Measurements from ENCODE around the gene SELPLG.
"Not testable (repeated sequence)": the region's sequence is repeated elsewhere in the genome, so short reads cannot be mapped to it uniquely, and the experiment has no call there.

The SELPLG gene

GRCh38 chr12:108602976-108603704, 30.6 kb downstream of the SELPLG start:
- no peak for DNase-seq

- DNase-seq, result no peak
These were observed 31.4 kb downstream of the SELPLG start for GRCh38 chr12:108602209-108602705.

GRCh38 chr12:108600702-108601007, 33.0 kb downstream of the SELPLG start:
- DNase-seq, result no peak

GRCh38 chr12:108599948-108600701, 33.6 kb downstream of the SELPLG start:
- DNase-seq, result no peak

- DNase-seq, result no peak
These were observed 34.2 kb downstream of the SELPLG start for GRCh38 chr12:108599541-108599940.

- DNase-seq, result no peak
These were observed 35.0 kb downstream of the SELPLG start for GRCh38 chr12:108598553-108599250.

GRCh38 chr12:108597559-108598471, 35.9 kb downstream of the SELPLG start, which contains the start of gene TMEM119:
Gene TMEM119 (minus strand): TSS chr12:108598084. CDS start chr12:108592383, 5,701 bp downstream.
- DNase-seq, result no peak

GRCh38 chr12:108596854-108597558, 36.7 kb downstream of the SELPLG start:
- DNase-seq, result no peak

GRCh38 chr12:108595711-108596647, 37.7 kb downstream of the SELPLG start:
- DNase-seq, result no peak

- DNase-seq, result no peak
These were observed 38.6 kb downstream of the SELPLG start for GRCh38 chr12:108594960-108595710.

- DNase-seq, result no peak
These were observed 39.3 kb downstream of the SELPLG start for GRCh38 chr12:108594323-108594903.

- no peak for DNase-seq
These were observed 41.4 kb downstream of the SELPLG start for GRCh38 chr12:108592033-108592909.

GRCh38 chr12:108591267-108591980, 42.3 kb downstream of the SELPLG start:
- DNase-seq, result no peak

- not testable (repeated sequence) for DNase-seq
These were observed 43.2 kb downstream of the SELPLG start for GRCh38 chr12:108590463-108590862.

- DNase-seq, result no peak
These were observed 43.9 kb downstream of the SELPLG start for GRCh38 chr12:108589840-108590229.

GRCh38 chr12:108589028-108589839, 44.5 kb downstream of the SELPLG start:
- no peak for DNase-seq

- DNase-seq, result no peak
These were observed 45.9 kb downstream of the SELPLG start for GRCh38 chr12:108587826-108588225.

Data from activated naive CD4-positive, alpha-beta T cell (primary cell).